IPS-18c (cell line): Measurements from ENCODE around the gene GLIPR1L1.

Experiments
- H3K4me3 ChIP-seq: 2 replicates; pipeline ENCODE4 v1.7.0; 2013; ENCODE audit warnings: low read depth, mild to moderate bottlenecking, low read length, moderate library complexity; ENCODE audit not compliant: insufficient read depth
- H3K9me3 ChIP-seq: one replicate; pipeline ENCODE4 v1.6.1; 2013; ENCODE audit warnings: mild to moderate bottlenecking, low read length, moderate library complexity; ENCODE audit not compliant: control insufficient read depth, insufficient read depth

Gene GLIPR1L1

GRCh38 chr12:75407683-75408082 is 73.2 kb downstream of the GLIPR1L1 start:
- H3K4me3 ChIP-seq: no peak overlapping the region

DNA sequence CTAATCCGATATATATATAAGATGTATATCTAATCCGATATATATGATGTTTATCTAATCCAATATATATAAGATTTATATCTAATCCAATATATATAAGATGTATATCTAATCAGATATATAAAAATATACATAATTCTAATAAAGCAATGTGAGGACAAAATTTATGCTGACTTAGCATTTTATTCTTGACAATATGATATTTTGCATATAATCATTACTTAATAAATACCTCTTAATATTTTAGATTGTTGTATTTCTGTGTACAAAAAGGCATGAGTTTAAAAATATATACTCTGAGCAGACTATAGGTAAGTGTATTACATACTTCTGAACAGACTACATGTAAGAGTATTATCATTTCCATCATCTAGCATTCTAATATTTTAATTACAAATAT is 75.4 kb downstream of the GLIPR1L1 start:
- Histone ChIP-seq H3K9me3 (no peaks in the 10 kb centered on the region), H3K4me3 (no peak overlapping the region)

More at GRCh38 chr12:75407683-75408082, 73.2 kb downstream of the GLIPR1L1 start:
- no peaks in the 10 kb centered on the region for H3K9me3 ChIP-seq

GRCh38 chr12:75414671-75415070 is 80.2 kb downstream of the GLIPR1L1 start:
- Histone ChIP-seq H3K9me3 (no peaks in the 10 kb centered on the region), H3K4me3 (no peak overlapping the region)

DNA sequence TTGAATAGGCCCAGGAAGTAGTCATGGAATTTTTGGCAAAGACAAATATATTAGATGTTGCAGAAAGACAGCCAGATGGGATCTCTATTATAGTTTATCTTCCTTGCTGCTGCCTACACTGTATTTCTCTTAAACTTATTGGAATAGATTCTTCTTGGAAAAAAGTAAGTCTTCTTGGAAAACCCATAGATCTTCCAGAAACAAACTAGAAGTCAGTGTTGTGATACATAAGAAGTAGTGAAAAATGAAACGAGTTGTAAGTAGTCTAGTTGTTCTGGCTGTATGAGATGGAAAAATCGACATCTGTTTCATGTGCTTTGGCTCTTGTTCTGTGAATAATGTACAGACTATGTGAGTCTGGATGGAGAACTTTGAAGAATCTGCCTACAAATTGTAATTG is 85.4 kb downstream of the GLIPR1L1 start:
- Histone ChIP-seq H3K4me3 (no peak overlapping the region), H3K9me3 (no peaks in the 10 kb centered on the region)
